Activated gamma-delta T cell (primary cell): ENCODE measurements around the gene ASAP2.

ENCODE experiments used
- DNase-seq: peaks from one replicate; lab custom pipeline; 2025; lab: John Stamatoyannopoulos, UW

ASAP2 gene

DNA sequence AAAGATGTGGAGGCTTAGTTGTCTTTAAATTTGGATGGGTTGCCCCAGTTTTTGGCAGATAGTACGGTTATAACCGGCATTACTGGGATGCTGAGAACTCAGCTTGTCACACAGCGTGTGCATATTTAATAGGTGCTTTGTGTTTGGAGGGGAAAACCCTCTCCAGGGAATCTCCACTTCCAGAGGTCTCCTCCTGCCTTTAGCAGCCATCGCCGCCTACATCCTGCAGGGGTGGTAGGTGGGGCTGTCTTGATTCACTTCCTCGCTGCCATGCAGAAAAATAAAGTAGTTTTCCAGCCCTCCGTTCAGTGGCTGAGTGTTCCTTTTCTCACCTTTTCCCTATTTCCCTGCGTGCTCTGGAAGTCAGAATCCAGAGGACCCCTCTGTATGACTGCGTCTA is 140.3 kb downstream of the ASAP2 start:
- DNase-seq: no peak

GRCh38 chr2:9347411-9347881 is 140.8 kb downstream of the ASAP2 start:
- no peak for DNase-seq

DNA sequence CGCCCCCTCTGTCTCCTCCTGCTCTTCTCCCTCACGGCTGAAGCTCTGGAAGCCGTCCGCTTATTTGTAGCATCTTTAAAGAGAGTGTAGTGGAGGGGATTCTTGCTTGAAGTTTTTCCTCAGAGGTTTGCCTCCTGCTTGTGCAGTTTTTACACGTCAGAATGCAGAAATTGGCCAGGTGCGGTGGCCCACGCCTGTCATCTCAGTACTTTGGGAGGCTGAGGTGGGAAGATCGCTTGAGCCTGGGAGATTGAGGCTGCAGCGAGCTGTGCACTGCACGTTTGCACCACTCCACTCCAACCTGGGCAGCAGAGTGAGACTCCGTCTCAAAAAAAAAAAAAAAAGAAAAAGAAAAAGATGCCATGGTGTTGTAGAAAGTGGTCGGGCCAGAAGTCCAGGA is 147.7 kb downstream of the ASAP2 start:
- no peak for DNase-seq

DNA sequence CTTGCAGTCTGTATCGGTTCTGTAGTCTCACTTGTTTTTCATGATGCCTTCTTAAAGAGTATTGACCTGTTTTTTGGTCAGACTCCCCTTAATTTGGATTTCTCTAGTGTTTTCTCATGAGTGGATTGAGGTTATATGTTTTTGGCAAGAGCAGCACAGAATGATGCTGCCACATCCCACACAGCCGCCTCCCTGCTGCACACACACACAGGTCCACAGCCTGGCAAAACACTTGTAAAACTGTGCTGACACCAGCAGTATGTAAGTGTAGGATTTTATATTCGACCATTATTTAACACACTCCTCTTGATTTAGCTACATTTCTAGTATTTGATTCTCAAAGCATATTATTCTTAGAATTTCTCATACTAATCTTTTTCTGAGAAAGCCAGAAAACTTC is 148.7 kb downstream of the ASAP2 start:
- no peak for DNase-seq

GRCh38 chr2:9355716-9356115 is 149.1 kb downstream of the ASAP2 start:
- no peak for DNase-seq

DNA sequence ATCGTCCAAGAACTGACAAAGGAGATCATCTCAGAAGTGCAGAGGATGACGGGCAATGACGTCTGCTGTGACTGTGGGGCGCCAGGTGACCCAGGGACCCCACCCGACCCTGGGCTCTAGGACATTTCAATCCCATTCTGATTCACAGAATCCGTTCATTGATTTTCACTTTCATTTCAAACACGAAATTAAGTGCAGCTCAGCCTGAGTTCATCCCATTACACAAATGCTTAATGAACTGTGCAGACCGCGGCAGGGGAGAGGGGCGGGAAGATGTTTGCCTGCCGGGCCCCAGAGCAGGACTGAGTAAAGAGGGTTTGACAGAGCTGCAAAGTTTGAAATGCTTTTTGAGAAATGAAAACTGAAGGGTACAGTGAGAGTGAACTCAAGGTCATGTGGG is 149.6 kb downstream of the ASAP2 start:
- no peak for DNase-seq

- DNase-seq: no peak
Measured at GRCh38 chr2:9358846-9359245, 152.2 kb downstream of the ASAP2 start.

- DNase-seq: no peak
Measured at GRCh38 chr2:9359463-9359862, 152.9 kb downstream of the ASAP2 start.

DNA sequence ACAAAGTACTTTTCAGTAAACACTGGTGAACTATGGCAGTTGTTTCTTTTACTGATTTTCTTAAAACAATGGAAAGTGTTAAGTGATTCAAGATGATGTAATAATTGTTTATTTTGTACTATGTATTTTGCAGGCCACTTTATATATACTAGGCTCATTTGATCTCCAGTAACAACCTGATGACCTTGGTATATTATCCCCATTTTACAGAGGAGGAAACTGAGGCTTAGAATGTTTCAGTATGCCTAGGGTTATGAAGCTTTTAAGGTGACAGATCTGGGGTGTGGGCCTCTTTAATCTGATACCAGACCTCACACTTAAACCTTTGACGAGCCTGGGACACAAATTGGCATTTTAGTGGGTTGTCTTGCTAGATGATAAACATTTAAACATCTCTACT is 153.5 kb downstream of the ASAP2 start:
- no peak for DNase-seq

- DNase-seq: no peak
Measured at GRCh38 chr2:9360701-9361100, 154.1 kb downstream of the ASAP2 start.

DNA sequence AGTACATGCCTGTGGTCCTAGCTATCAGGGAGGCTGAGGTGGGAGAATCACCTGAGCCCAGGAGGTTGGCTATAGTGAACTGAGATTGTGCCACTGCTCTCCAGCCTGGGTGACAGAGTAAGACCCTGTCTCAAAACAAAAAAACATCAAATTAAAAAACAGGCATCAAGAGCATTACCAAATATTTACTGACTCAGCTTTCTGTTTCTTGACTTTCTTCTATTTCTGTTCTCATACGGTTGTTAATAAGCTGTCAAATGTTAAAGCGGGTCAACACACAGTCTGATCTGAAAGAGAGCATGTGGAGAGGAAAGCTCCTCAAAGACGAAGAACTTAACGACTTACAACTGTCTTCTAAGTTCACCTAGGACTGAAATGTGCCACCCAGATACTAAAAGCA is 157.8 kb downstream of the ASAP2 start:
- DNase-seq: no peak

- no peak for DNase-seq
Measured at GRCh38 chr2:9364791-9365497, 158.3 kb downstream of the ASAP2 start.

- DNase-seq: no peak
Measured at GRCh38 chr2:9365498-9366019, 158.9 kb downstream of the ASAP2 start.

- no peak for DNase-seq
Measured at GRCh38 chr2:9366026-9366425, 159.4 kb downstream of the ASAP2 start.

- no peak for DNase-seq
Measured at GRCh38 chr2:9370746-9371145, 164.1 kb downstream of the ASAP2 start.

DNA sequence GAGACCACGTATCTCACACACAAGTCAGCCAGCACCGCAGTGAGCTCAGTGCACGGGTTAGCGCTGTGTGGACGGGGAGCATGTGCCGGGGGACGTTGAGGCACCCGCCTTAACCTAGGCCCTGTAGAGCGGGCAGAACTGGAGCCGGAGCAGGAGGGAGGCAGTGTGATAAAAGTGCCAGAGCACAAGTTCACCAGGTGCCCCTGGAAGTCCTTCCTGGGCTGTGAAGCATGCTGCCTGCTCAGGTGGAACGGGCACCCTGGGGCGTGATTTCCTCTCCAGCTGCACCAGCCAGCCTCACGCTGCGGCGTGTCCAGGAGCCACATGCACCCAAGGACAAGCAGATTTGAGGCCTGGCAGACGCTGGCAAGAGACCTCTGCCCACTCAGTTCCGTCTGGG is 166.4 kb downstream of the ASAP2 start:
- DNase-seq: no peak

- DNase-seq: no peak
Measured at GRCh38 chr2:9373476-9373875, 166.9 kb downstream of the ASAP2 start.

DNA sequence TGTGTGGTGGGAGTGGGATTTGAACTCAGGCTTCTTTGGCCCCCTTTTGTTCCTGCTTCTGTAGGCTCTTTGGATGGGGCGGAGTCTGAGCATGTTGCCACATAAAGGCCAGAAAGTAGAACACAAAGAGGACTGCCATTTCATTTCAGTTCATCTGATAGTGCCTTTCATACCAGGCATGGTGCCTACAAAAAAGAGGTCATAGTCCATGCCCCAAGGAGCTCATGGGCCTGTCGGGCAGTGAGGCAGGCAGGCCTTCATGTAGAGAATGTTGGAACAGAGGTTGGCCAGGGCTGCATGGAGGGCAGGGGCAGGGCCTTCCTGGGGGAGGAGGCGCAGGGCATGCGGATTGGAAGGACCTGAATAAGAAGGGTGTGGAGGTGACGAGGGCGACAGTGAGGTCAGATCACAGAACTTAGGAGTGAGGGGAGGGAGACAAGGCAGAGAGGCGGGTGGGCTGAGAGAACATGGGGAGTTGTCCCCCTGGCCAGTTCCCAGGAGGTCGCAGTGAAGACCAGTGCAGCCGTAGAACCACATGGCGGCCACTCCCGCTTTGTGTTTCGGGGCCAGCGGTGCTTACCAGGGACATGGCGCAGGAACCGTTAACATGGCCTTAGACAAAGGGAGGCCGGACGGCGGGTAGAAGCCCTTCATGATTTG is 167.6 kb downstream of the ASAP2 start:
- DNase-seq: no peak

- no peak for DNase-seq
Measured at GRCh38 chr2:9375857-9376428, 169.3 kb downstream of the ASAP2 start.

DNA sequence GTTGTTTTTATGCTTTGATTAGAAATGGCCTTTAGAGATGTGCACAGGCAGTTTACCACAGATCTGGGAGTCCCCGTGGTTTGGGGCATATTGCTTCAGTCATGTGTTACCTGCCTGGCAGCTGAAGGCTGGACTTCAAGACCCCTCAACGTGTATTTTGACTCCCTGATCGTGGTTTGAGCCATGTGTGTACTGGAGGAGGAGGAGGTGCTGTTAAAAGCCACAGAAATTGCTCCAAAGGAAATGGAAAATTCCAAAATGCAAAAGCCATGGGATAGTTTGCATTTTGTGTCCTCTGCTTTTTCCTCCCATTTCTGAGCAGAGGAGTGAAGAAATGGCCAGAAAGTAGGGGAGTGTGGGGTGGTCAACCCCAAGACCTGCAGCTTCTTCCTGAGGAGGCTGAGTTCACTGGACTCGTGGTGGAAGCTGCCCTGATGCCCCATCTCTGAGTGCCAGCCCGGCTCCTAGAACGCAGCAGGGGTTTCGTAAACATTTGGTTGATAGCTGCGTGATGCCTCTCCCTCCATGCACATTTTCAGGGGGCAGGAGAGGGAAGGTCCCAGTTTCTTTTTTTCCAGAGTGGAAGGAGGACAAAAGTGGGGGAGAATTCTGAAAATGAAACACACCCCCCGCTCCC is 171.0 kb downstream of the ASAP2 start:
- no peak for DNase-seq

GRCh38 chr2:9378433-9379390 is 172.1 kb downstream of the ASAP2 start:
- no peak for DNase-seq

DNA sequence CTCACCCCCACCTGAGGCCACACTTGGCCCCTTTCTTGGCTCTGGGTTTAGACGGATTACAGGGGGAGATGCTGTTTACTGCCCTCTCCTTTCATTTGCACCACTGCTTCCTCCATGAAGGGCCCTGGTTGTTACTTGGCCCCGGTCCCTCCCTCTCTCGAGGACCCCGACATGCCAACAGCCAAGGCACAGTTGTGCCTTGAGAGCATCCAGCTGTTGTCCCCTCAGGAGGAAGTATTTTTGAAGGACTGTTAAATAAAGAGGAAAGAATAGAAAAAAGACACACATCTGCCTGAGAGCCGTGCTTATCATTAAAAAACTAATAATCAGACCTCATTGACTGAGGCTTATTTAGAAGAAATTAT is 172.8 kb downstream of the ASAP2 start:
- DNase-seq: no peak
